NOMO-1 (cell line): ENCODE results near the gene DGKH.

ENCODE experiments used
- DNase-seq, 2 experiments: peaks; one replicate each; lab custom pipeline; 2025; ENCODE audit not compliant: unreplicated experiment in 2 of 2; lab: John Stamatoyannopoulos, UW

DGKH gene, protein sequence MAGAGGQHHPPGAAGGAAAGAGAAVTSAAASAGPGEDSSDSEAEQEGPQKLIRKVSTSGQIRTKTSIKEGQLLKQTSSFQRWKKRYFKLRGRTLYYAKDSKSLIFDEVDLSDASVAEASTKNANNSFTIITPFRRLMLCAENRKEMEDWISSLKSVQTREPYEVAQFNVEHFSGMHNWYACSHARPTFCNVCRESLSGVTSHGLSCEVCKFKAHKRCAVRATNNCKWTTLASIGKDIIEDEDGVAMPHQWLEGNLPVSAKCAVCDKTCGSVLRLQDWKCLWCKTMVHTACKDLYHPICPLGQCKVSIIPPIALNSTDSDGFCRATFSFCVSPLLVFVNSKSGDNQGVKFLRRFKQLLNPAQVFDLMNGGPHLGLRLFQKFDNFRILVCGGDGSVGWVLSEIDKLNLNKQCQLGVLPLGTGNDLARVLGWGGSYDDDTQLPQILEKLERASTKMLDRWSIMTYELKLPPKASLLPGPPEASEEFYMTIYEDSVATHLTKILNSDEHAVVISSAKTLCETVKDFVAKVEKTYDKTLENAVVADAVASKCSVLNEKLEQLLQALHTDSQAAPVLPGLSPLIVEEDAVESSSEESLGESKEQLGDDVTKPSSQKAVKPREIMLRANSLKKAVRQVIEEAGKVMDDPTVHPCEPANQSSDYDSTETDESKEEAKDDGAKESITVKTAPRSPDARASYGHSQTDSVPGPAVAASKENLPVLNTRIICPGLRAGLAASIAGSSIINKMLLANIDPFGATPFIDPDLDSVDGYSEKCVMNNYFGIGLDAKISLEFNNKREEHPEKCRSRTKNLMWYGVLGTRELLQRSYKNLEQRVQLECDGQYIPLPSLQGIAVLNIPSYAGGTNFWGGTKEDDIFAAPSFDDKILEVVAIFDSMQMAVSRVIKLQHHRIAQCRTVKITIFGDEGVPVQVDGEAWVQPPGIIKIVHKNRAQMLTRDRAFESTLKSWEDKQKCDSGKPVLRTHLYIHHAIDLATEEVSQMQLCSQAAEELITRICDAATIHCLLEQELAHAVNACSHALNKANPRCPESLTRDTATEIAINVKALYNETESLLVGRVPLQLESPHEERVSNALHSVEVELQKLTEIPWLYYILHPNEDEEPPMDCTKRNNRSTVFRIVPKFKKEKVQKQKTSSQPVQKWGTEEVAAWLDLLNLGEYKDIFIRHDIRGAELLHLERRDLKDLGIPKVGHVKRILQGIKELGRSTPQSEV

DNA sequence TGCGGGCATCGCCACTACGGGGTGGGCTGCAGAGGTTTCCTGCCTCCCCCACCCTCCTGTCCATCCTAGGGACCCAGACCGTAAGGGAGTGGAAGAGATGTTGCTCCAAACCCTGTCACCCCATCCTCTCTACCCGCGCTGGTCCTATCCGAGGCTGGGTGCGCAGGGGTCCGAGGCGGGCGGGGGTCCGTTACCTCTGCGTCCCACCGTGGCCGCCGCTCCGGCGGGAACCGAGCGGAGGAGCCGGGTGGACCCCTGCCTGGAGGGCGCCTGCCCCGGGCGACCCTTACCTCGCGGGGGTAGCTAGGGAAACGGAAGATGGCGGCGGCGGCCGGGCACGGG, at the start of gene DGKH:
DGKH (plus strand) TSS at position 307 of the 342 bp plus-strand sequence. CDS start 126 bp downstream, outside the sequence.
- DNase-seq: no peak

DNA sequence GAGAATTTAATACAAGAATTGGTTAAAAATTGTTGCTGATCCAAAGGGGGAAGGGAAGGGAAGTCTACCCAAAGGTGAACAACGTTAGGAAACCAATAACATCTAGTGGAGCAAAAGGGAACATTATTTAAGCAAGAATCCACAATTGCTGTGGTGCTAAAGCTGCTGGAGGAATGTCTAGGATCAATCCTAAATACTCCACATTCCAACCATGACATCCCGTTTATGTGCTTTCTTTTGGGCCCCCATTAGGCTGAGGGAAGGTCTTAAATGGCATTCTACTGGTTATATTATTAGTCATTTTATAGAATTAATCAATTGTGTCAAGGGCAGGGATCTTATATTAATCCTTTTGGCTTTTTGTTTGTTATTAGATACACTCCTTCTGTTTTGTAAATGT, 47.6 kb upstream of the DGKH start:
- DNase-seq: no peak

DNA sequence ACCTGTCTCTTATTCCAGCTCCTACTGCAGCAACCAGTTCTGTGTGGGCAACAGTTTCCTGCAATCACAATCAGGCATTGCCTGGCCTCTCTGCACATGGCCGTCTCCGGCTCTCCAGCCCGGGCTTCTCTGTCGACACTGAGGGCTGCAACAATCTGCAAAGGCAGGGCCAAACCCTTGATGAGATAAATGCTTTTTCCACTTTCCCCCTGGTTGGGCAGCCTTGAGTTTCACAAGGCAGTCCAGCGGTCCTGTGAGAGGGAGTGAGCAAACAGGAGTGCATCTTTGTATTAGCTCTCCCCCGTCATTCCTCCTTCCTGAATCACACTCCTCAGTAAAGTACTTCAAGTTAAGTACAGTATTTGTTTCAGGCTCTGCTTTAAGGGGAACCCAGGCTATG, 46.9 kb upstream of the DGKH start:
- no peak for DNase-seq

DNA sequence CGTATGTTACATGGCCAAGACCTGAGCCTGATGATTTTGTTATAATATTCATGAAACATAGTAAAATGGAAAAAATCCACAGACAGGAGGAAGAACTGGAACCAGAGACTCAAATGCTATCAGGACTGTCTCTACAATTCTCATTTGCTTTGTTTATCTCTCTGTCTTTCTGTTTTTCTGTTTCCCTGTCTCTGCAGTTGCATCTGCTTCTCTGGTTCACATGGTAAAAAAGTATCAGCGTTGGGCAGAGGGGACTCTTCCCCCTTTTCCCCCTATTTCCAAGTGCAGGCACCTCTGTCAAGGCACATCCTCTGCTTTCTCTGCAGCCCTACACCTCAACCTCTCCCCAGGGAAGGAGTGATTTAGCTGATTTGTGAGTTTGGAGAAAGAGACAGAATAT, 46.4 kb upstream of the DGKH start:
- DNase-seq: no peak

DNA sequence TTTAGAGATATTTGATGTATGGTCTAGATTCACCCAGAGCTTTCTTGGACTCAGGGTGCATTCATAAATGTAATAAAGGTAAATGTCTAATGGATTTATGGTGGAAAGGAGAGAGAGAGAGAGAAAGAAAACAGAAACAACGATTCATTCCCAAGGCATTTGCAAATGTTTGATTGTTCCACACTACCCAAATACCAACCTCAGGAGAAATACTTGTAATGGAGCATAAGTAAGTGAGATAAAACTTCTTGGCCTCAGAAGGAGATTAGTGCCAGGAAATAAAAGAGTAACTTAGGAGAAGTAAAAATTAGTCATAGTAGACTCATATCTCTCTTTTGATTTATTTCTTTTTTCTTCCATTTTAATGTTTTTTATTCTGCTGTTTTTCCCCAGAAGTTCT, 40.6 kb upstream of the DGKH start:
- no peak for DNase-seq

DNA sequence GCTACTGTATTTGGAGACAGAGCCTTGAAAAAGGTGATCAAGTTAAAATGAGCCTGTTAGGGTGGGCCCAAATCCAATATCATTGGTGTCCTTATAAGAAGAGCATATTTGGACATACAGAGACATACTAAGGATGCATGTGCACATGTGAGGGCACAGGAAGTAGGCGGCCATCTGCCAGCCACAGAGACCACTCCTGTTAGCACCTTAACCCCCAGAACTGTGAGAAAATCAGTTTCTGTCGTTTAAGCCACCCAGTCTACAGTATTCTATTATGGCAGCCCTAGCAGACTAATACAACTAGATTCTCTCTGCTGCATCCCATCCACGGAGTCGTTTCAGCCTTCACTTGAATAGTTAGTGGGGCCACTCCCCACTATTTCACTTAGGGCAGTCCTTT, 39.4 kb upstream of the DGKH start:
- no peak for DNase-seq

DNA sequence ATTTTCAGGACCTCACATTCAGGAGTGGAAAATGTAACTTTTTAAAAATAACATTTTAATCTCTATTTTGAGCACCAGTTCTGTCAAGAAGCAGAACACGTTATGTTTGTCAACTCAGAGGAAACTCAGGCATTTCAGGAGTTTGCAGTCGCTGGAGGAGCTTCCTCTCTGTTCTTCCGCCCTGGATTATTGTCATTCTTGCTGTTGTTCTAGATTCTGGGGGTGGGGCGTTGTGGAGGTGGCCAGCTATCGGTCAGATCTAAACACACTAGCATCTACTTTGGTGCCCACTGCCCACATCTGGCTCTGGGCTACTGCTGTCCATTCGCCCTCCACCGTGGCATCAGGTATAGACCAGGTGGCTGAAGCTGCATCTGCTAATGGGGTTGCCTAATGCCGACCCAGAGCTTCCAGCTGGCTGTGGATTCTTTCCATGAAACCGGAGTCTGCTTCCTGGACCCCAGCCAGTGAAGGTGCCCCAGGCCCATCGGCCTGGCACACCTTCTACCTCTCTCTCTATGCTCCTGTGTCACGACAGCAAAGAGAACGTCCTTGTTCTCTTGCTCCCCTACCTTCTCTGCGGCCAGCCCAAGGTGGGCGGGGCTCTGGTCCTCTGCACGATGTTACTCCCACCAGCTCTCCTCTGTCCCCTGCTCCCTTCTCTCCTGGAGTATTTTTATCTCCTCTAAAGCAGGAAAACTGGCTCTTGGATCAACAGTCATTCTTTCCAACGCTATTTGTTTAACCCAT, 36.7 kb upstream of the DGKH start:
- DNase-seq: no peak

DNA sequence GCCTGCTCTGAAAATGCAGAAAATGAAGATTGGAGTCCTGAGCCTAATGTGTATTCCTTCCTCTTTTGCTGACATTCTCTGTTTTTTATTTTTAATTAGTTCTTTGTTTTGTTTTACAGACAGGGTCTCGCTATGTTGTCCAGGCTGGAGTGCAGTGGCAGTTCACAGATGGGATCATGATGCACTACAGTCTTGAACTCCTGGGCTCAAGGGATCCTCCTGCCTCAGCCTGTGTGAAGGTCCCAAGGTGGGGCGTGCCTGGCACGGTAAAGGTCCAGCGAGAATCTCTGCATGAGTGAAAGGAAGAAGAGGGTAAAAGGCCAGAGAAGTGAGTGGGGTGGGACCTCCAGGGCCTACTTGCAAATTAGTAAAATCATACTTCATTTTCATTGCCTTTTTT, 34.3 kb upstream of the DGKH start:
- no peak for DNase-seq

DNA sequence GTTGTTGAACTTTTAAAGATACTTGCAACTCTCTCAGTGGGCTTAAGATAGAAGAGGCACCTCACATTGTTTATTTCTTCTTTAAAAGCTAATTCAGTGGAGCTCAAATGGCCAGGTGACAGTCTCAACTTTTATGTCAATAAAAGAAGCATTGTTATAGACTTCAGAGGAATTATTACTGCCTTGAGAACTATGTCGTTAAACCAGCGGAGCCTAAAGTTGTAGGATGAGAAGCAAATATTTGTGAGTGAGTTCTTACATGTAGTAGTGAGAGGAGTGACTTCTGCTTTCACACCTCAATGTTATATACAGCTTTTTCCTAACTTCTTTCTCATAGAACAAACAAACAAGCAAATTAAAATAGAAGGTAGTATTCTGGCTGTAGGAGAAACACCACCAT, 31.2 kb upstream of the DGKH start:
- no peak for DNase-seq

DNA sequence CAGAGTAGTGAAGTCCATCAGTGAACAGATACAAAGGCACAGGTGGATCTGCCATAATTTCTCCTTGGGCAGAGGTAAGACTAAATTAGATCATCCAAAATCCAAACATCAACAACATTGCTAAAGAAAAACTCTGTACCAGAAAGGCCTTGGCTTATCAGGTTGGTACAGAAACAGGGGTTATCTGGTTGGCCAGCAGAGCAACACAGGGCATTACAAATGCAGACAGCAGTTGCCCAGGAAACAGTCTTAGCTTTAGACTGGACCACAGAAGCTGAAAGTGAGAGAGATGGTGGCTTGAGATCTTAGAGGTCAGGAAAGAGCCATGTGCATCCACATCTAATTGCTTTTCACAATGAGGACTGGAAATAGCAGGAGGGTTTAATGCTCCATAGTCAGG, 26.6 kb upstream of the DGKH start:
- DNase-seq: no peak

DNA sequence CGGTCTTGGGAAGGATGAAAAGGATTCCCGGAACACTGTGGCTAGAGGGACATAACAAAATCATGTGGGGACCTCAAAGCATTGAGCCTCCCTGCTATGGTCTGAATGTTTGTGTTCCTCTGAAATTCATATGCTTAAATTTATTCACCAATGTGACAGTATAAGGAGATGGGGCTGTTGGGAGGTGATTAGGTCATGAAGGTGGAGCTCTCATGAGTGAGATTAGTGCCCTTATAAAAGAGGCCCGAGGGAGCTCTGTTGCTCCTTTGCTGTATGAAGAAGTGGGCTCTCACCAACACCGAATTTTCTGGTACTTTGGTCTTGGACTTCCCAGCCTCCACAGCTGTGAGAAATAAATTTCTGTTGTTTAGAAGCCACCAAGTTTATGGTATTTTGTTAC, 26.1 kb upstream of the DGKH start:
- no peak for DNase-seq

DNA sequence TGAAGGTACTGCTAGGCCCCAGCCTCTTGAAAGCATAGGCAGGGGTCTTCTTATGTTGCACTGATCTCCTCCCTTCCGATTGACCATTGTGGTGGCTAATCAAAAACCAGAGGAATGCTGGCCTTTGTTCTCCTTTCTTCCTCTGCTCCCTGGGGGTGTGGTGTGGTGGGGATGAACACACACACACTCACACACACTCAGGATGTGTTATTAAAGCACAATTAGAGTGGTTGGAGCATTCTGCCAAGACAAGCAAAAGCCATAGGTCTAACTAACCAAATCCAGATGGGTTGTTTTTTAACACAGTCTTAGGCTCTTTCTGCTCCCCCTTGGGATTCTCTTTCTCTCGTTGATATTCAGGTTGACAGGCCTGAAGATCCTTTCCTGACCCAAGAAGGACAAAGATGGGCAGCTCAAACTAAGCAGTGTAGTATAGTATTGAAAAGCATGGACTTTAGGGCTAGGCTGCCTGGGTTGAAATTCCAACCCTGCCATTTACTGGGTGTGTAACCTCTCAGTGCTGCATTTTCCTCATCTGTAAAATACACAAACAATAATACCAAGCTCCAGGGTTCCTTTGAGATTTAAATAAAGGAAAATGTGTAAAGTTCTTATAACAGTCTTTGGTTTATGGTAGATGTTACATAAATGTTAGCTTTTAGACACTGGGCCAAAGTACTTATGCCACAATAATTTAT, 25.5 kb upstream of the DGKH start:
- no peak for DNase-seq

DNA sequence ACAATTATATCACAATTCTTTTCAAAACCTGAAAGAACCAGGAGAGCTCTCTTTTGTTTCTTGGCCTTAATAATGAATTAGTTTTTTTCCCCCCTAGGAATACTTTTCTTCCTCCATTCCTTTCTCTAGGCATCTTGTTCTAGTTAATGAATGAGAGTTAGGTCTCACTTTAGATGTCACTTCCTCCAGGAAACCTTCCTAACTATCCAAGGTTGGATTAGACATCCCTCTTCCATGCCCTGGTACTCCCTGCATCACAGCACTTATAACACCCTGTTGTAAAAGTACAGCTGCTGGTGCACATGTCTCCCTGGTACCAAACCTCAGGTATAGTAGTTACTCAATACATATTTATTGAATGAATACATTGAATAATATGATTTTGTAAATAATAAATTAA, 21.2 kb upstream of the DGKH start:
- DNase-seq: no peak

DNA sequence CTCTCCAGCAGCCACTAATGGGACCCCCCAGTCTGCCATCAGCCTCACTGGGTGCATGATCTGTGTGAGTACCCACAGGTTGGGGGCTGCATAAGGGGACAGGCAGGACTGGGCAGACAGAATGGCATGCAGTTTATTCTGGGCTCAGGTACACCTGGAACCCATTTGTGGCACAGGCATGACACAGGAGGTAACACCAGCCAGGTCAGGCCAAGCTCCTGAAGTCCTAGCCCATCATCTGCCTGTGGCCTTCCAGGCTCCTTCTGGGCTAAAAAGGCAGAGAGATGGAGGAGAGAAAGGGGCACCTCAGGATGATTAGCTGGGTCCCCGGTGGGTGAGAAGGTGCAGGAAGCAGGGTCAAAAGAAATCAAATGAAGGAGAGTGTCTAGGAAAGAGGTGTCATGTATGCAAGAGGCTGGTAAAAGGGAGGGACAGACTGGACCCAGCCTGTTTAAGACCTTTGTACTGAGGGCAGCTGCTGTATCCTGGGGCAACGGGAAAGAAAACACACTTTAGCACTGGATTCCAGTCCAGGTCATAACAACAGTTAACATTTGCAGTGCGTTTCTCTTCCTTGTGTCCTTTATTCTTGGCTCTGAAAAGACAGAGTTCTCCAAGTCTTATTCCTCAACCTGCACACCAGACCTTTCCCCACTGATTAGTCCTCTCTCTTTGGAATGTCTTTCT, 20.2 kb upstream of the DGKH start:
- DNase-seq: no peak

DNA sequence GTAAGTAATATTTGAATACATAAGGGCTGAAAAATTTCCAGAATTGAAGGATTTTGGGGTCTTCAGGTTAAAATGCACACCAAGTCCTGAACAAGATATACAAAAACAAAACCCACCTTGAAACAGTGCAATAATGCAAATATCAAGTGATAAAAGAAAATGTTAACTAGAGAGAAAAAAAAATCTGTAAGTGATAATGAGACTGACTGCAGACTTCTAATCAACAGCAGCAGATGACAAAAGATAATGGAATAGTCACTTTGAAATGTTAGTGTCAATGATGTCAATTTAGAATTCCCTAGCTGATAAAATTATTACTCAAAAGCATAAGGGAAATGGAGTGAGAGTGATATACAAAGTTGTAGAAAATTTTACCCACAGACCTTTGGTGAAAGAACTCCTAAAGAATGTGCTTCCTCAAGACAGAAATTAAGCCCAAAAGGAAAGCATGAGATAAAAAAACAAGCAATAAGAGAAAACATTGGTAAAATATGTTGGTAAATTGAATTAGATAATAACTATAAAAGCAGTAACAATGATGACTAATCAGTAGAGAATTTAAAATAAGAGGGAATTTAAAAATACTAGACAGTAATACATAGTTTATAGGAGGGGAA, 12.4 kb upstream of the DGKH start:
- no peak for DNase-seq

DNA sequence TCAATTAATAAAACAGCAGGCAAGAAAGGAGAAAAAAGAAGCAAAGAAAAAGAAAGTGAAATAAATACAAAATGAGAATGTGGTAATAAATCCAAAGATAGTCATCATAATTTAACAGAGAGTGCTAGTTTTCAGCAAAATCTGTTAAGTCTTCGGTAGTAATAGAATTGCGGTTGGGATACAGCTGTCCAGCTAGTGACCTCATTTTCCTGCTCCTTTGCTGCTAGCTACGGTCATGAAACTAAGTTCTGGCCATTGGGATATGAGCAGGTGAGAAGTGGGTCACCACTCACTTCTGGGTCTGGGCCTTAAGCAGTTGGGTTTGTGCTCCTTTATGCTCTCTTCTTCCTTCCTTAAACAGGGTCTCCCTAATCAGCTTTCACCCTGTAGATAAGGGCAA, 11.7 kb upstream of the DGKH start:
- DNase-seq: no peak

DNA sequence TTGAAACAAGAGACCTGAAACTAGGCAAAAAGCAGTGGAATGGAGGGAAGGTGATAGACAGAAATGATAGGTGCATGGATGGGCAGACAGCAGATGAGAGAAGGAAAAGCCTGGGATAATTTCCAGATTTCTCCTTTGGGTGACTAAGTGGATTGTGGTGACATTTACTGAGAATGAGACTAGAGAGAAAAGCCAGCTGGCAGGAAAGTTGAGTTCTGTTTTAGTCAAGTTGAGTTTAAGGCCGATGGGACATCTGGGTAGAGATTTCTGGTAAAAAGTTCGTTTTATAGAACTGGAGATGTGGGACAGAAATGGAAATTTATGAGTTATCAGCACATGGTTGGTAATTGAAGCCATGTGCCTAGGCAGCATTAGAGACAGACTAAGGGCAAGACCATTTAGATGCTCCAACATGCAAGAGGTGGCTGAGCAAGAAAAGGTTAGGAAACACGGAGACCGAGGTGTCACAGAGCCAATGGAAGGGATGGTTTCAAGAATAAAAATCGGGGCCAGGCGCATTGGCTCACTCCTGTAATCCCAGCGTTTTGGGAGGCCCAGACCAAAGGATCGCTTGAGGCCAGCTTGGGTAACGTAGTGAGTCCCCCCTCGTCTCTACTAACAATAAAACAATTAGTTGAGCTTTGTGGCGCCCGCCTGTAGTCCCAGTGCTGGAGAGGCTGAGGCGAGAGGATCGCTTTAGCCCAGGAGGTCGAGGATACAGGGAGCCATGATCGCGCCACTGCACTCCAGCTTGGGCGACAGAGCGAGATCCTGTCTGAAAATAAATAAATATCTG, 9.6 kb upstream of the DGKH start:
- no peak for DNase-seq

DNA sequence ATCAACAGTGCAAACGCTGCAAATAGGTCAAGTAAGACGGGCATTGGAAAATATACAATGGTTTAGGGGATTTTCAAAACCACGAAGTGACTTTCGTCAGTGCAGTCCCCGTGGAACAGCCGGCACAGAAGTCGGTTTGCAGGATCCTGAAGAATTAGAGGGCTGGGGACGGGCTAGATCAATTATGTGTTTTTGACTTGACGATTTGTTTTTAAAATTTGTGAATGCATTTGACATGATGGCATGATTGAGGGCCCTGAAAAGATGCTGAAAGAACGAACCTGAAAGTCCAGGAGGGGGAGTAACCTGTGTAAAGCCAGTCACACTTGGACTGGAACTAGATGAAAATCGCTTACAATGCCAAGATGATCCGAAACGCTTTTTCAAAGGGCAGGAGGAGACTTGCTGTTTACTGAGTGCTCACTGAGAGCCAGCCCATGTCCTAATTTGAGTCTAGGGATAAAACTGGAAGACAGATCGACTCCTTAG, 8.9 kb upstream of the DGKH start:
- DNase-seq: peak in 1 of 2 experiments; percentile 50
